Stimulated activated naive CD4-positive, alpha-beta T cell treated with Interleukin-2 at 50 U/mL for 16 hours (primary cell): ENCODE results near the gene PPP4C.
"Not testable (repeated sequence)": the region's sequence is repeated elsewhere in the genome, so short reads cannot be mapped to it uniquely, and the experiment has no call there.

Experiments
- DNase-seq: peaks from one replicate; lab custom pipeline; 2025; lab: John Stamatoyannopoulos, UW

The PPP4C gene

GRCh38 chr16:30096862-30097563, 21.2 kb downstream of the PPP4C start:
- DNase-seq = no peak

- no peak for DNase-seq
Observed at GRCh38 chr16:30104090-30104489, 28.3 kb downstream of the PPP4C start.

DNA sequence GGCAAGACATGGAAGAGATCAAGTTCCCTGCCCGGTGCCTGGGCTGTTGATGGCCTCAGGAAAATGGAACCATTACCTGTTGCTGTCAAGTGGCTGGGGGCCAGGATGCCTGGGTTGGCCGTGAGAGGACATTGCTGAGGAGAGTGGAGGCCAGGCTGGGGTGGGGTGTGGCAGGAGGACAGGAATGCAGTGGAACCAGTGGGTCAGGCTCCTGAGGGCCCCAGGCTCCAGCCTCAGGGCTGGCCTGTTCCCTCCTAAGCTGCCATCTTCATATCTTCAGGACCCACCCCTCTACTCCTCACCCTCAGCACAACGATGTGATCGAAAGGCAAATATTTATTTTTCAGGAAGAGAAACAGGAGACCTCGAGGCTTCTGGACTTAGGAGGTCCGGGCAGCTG, 28.7 kb downstream of the PPP4C start:
- DNase-seq = no peak

DNA sequence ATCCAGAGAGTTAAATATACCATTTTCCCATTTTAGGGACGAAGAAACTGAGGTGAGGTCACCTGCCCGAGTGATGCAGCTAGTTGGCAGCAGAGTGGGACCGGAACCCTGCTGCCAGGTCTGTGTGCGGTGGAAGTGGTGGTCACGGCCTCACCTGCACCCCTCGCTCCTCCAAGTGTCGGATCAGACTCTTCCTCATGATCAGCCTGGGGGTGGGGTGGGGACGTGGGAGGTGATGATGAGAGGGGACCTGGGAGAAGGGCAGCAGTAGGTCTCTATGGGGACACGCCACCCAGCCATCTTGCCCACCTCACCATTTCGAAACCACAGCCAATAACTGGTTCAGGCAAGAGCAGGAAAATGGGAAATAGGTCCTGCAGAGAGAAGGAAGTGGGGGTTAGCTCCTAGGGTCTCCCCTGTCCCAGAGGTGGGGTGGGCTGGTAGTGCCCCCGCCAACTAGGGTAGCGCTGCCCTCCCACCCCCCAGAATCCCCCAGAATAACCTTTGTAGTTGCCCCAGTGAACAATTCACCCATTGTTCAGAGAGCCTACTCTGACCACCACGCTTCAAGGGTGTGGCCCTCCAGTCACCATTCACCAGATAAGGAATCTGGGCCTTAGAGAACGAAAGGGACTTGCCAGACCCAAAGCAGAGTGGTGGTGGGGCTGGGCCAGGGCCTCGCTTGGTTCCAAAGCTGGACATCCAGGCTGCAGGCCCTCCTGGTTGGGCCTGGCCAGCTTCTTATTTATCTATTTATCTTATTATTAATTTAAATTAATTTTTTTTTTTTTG, 32.5 kb downstream of the PPP4C start:
- no peak for DNase-seq

DNA sequence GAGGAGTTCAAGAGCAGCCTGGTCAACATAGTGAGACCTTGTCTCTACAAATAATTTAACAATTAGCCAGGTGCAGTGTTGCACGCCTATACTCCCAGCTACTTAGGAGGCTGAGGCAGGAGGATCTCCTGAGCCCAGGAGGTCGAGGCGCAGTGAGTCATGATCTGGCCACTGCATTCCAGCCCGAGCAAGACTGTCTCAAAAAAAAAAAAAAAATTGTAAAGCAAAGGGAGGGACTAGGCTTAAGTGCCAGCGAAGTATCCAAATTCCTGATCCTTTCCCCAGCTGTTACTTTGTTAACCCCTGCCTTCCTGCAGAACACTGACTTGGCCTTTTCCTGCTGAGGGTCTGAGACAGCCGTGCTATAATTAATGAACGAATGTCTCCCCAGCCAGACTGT, 34.9 kb downstream of the PPP4C start:
- DNase-seq = no peak

GRCh38 chr16:30112197-30113030, 36.6 kb downstream of the PPP4C start:
- peak; percentile 53 for DNase-seq

DNA sequence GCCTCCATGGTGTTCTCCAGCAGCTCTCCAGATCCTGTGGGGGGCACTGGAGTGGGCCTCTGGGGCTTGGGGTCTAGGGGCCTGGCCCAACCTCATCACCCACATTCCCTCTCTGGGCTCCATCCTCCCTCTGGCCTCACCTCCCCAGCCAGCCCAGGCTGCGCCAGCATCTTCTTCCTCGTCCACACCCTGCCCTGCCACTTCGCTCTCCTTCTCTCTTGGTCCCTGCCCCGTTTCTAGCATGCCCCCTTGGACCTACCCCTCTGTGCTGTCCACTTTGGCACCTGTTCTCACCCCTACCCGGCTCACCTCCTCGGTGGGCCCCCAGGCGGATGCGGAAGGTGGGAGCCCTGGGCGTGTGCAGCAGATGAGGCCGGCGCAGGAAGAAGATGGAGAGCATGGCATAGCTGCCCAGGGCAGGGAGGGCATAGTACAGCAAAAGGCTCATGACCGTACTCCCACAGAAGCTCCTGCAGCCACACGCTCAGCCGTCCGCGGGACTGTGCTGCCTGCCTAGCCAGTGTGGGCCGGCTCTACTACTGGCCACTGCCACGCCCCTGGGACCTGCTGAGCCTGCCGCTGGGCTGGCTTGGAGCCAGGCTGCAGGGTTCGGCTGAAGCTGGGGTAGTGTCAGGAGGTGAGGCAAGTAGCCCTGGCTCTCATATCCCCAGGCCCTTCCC, 37.4 kb downstream of the PPP4C start, which contains the start of gene GDPD3:
TSS of gene GDPD3 (minus strand) at position 507 of the 680 bp plus-strand sequence. CDS start at position 448, 59 bp downstream.
- DNase-seq = no peak

DNA sequence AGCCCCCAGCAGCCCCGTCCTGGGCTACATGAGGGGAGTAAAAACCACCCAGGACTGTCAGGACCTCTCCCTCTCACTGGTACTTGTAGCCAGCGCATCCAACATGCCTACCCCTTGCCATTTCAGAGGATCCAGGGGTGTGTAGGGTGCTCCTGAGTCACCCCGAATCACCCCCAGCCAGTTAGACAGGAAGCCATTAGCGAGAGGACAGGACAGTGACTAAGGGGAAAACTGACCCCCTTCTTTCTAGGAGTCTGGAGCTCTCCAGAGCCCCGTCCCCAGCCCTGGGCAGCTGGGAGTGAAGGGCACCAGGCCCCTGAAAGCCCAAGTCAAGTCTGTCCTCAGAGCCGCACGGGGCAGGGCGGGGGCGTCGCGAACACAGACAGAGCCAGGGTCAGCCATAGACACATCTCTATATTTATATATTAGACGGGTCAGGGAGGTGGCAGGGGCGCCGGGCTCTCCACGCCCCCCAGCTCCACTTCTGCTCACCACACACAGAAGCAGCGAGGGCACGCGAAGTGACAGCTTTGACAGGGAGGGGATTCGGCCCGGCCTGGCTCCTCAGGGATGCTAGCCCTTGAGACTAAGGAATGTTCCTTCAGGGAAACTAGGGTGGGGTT, 38.0 kb downstream of the PPP4C start:
- no peak for DNase-seq

GRCh38 chr16:30114411-30114810, 38.6 kb downstream of the PPP4C start:
- no peak for DNase-seq

DNA sequence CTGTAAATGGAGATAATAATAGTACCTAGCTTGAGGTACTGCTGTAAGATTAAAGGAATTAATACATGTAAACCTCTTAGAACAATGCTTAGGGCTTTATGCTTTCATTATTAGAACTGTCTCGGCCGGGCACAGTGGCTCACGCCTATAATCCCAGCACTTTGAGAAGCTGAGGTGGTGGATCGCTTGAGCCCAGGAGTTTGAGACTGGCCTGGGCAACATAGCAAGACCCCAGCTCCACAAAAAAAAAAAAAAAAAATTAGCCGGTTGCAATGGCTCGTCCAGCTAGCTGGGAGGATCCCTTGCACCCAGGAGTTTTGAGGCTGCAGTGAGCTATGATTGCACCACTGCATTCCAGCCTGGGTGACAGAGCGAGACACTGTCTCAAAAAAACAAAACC, 39.0 kb downstream of the PPP4C start:
- not testable (repeated sequence) for DNase-seq

DNA sequence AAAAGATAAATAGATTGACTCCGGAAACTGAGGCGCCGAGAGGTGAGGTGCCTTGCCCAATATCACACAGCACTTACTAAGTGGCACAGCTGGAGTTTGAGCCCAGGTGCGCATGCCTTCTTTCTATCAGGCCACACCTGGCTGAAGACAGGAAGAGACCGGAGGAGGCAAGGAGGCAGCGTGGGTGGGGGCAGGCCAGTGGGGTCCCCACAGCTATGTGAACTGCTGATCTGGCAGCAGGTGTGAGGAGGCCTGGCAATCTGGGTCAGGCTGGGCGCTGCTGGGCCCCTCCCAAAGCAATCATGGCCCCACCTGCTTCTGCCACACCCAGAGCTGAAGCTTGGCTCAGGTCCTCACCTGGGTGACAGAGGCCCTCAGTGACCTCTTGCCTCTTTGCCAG, 39.4 kb downstream of the PPP4C start:
- no peak for DNase-seq

DNA sequence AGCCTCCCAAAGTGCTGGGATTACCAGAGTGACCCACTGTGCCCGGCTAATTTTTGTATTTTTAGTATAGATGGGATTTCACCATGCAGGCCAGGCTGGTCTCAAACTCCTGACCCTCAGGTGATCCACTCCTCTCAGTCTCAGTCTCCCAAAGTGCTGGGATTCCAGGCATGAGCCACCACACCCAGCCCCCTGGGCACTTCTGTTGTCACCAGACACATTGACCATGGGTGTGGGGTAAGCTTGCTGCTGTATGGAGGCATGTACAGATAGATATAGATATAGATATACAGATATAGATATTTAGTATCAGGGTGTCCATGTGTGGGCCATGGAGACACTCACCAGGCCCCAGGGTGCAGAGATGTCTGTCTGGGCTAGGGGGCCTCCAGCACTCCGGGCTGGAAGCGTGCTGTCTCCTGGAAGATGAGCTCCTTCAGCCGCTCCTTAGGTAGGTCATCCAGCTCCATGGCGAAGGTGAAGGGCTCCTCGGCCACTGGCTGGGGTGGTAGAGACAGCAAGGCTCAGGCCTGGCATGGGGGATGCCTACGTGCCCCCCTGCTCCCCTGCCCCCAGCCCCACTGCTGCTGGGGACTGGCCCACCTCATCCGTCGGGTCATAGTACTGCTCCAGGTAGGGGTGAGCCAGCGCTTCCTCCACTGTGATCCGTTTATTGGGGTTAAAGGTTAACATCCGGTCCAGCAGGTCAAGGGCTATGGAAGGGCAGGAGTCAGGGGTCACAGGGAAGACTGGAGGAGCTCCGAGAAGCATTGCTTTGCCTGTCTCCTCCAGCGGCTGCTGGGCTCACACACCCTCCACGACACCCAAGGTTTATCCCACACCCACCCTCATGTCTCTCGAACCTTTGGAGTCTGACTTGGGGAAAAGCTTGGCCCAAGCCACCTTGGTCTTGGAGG, 40.8 kb downstream of the PPP4C start:
- no peak for DNase-seq

DNA sequence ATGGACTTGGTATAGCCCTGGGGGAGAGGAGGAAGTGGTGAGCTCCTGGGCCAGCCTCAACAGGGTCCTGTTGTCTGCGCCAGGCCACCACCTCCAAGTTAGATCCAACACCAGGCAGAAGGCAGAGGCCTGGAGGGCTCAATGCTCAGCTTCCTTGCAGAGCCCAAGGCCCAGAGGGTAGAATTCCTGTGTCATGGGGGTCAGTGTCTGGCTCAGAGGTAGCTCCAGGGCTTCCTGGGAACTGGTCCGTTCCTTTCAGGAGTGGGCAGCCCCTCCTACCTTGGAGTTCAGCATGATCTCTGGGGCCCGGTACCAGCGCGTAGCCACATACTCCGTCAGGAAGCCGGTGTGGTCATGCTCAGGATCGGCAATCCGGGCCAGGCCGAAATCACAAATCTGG, 42.0 kb downstream of the PPP4C start:
- no peak for DNase-seq

DNA sequence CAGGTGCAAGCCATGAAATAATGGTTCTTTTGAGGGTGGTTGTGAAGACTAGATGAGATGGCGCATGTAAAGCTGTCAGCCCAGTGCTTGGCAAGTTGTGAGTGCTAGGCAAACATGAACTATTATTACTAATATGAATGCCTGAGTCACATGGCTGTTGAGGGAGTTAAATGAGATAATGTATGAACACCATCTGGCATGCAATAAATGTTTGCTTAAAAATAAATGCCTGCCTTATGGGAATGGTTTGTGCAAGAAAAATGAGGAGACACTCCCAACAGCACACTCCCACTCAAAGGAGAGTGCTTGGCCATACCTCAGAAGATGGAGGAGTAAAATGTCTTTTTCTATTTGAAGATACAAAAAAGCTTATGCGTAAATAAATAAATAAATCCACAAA, 43.6 kb downstream of the PPP4C start:
- no peak for DNase-seq

DNA sequence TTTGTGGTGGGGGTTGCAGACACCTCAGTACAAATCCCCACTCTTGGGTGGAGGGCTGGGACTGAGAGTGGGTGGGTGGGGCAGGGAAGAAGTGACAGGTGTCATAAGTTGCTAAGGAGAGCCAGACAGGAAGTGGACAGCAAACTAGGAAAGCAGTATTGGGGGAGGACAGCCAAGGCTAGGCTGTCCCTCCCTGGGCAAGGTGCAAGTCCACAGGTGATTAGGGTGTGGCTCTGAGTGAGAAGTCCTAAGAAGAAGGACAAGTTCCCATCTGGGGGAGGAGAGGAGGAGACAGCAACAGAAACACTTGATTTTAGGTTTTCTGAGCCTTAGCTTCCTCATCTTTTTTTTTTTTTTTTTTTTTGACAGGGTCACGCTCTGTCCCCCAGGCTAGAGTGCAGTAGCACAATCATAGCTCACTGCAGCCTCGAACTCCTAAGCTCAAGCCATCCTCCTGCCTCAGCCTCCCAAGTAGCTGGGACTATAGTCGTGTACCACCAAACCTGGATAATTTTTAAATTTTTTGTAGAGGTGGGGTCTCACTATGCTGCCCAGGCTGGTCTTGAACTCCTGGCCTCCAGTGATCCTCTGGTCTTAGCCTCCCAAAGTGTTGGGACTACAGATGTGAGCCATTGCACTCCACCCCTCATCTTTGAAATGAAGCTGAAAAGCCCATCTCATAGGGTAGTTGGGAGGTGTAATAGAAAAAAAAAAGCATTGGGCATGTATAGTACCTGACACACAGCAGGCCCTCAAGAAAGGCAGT, 44.7 kb downstream of the PPP4C start:
- no peak for DNase-seq

DNA sequence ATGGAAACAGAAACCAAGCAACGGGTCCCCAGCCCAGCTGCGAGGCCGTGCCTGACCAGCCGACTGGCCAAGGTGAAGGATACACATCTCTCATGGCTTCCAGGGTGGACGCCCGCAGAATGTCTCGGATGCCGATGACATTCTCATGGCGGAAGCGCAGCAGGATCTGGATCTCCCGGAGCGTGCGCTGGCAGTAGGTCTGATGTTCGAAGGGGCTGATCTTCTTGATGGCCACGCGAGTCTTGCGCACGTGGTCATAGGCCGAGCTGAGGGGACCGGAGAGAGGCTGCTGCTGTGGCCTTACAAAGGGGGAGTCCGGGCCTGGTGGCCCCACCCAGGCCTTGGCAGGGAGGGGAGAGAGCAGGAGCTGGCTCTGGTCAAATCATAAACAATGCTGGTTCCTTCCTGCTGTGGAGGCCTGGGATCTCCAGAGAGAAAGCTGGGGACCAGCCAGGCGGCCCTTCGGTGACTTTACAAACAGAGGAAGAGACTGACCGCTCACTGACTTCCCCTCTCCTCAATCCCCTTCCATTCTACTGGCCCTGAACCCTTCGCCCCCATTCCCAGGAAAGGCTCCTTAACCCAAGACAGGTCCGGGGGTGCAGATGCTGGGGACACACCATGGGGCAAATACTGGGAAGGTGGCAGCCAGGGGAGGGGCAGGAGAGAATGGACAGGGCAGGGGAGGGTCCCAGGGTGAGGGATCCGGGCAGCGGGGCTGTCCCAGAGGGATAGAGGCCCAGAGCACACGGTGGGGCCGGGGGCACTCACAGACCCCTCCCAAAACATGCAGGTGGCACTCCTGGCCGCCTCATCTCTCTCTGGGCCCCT, 46.2 kb downstream of the PPP4C start:
- DNase-seq = no peak

- DNase-seq = no peak
Observed at GRCh38 chr16:30122604-30123160, 46.9 kb downstream of the PPP4C start.

DNA sequence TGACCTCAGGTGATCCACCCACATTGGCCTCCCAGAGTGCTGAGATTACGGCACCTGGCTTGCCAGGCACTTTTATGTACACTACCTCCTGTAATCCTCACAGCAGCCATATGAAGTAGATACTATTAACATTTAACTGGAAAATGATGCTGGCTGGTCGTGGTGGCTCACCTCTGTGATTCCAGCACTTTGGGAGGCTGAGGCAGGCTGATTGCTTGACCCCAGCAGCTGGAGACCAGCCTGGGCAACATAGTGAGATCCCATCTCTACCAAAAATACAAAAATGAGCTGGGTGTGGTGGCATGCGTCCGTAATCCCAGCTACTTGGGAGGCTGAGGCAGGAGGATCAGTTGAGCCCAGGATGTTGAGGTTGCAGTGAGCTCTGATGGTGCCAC, 49.2 kb downstream of the PPP4C start:
- DNase-seq = no peak
